ENCODE data around the gene USP36. TPM values are rescaled to one million over a fixed set of nuclear protein-coding genes. Genes with fewer than 3 reads are reported as not detected.

The USP36 gene
- total and polyA plus RNA-seq, 9 of the 15 experiments (the other 6 are each of a cell fraction or from before 2014, with no cell fraction given) = 6.4 to 72.8 (median 22.5) TPM

DNA sequence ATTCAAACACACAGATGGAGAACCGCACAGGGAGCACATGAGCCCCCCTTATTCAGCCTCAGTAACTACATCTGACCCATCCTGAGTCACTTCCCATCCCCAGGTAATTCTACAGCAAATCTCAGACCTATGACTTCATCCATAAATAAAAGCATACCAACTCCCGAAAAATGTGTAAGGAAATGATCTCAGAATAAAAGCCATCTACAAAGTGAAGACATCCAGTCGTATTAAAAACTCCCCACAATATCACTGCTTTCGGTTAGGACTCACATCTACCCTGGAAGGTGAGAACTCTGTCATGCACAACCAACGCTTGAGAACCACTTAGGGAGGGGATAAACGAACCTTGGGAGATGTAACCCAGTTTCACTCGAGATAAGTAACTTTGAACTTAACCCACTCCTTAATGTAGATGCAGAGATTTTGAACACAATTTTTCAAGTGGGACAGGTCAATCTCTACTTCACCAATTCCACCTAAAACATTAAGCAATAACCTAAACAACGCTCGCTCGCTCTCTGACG is 1.3 kb downstream of the USP36 start:
- peaks cover 43% of the 10 kb centered on the region for H3K79me2 ChIP-seq (ENCODE audit: control insufficient read depth, insufficient read depth, low read length)
- peaks cover 15% of the 10 kb centered on the region for H4K20me1 ChIP-seq (replicated peaks; ENCODE audit: control insufficient read depth, insufficient read depth, low read length)
- no peaks in the 10 kb centered on the region for H3K9me3 ChIP-seq (replicated peaks; ENCODE audit: control insufficient read depth, insufficient read depth, low read depth, low read length)
- H3K4me2 ChIP-seq (ENCODE audit: insufficient read depth, low read length) = peak overlapping the region; percentile 100
- TF ChIP-seq CEBPG (CRISPR knock-in tag; IDR thresholded peaks at IDR 0.05) (no peak), CEBPG (tag; conservative IDR thresholded peaks at IDR 0.05 in 1 of 2, IDR thresholded peaks at IDR 0.05 in 1 of 2) (peak; percentile 61 to 81; a peak in 3 of 4 replicates), FOXK2 (conservative IDR thresholded peaks at IDR 0.05 in 1 of 2, IDR thresholded peaks at IDR 0.05 in 1 of 2; ENCODE audit: low read depth in 2 of 2) (0 out of 4 replicates have a peak, but pooled peaks of 1 of the 2 experiments have one; percentile 12)
- TF ChIP-seq, protein P1, sequence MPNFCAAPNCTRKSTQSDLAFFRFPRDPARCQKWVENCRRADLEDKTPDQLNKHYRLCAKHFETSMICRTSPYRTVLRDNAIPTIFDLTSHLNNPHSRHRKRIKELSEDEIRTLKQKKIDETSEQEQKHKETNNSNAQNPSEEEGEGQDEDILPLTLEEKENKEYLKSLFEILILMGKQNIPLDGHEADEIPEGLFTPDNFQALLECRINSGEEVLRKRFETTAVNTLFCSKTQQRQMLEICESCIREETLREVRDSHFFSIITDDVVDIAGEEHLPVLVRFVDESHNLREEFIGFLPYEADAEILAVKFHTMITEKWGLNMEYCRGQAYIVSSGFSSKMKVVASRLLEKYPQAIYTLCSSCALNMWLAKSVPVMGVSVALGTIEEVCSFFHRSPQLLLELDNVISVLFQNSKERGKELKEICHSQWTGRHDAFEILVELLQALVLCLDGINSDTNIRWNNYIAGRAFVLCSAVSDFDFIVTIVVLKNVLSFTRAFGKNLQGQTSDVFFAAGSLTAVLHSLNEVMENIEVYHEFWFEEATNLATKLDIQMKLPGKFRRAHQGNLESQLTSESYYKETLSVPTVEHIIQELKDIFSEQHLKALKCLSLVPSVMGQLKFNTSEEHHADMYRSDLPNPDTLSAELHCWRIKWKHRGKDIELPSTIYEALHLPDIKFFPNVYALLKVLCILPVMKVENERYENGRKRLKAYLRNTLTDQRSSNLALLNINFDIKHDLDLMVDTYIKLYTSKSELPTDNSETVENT (CRISPR knock-in tag; IDR thresholded peaks at IDR 0.05) = no peak
- peak overlapping the region; percentile 90 for H3K27ac ChIP-seq (ENCODE audit: extremely low read depth, low read depth, low read length)
- peak overlapping the region; percentile 63 for H3K4me3 ChIP-seq
- CTCF ChIA-PET (ENCODE audit: low intra/inter-chr PET ratio) = no interaction called here
- WGBS (ENCODE audit: insufficient coverage, low coverage, missing lambda C conversion rate) = 3% methylated on average over 11 of the region's 11 CpGs
- peaks cover 17 to 31% of the 10 kb centered on the region in 2 experiments for H3K4me1 ChIP-seq (replicated peaks in 1 of 2; ENCODE audit: control insufficient read depth in 2 of 2, insufficient read depth in 2 of 2, low read length in 2 of 2)
- peak overlapping the region; percentile 71 to 93 for H3K9ac ChIP-seq (ENCODE audit: insufficient read depth in 1 of 2, low read depth in 2 of 2, low read length in 2 of 2)
- H2AFZ ChIP-seq (ENCODE audit: low read depth, low read length) = 0 out of 2 replicates have a peak overlapping the region, but pooled peaks have one; percentile 77
- DNase-seq (ENCODE audit: extremely low read depth in 1 of 4, low spot score in 3 of 4) (peak in 3 of 4 experiments; percentile 6 to 15 (median 13)), ATAC-seq (no peak), FAIRE-seq (no peak)
- H3K36me3 ChIP-seq (ENCODE audit: control insufficient read depth, insufficient read depth, low read length) = peaks cover 43% of the 10 kb centered on the region
- in situ Hi-C loops (cut with MboI) (no loop called here), intact Hi-C loops (cut with micrococcal nuclease) (no loop called here)
- no peaks in the 10 kb centered on the region for H3K27me3 ChIP-seq (ENCODE audit: control insufficient read depth in 2 of 2, insufficient read depth in 2 of 2, low read length in 2 of 2)
- H3K9me1 ChIP-seq (ENCODE audit: control insufficient read depth, insufficient read depth, low read length) = peaks cover 4% of the 10 kb centered on the region
- POLR2A ChIA-PET = no interaction called here
- TSS peak; percentile 35 for BruUV-seq (replicated peaks)

Data from K562 (cell line).